Endothelial cell (in vitro differentiated cells): ENCODE data around the gene CDK6. TPM values are rescaled to one million over a fixed set of nuclear protein-coding genes. Genes with fewer than 3 reads are reported as not detected.

Source experiments
- DNase-seq: peaks from one replicate; pipeline ENCODE4 v3.0.0; 2021; ENCODE audit warnings: low spot score
- H3K27ac Mint-ChIP-seq: one replicate; pipeline ENCODE4 v1.8.0; 2021; ENCODE audit warnings: mixed read lengths, inconsistent platforms; ENCODE audit not compliant: unreplicated experiment
- H3K27me3 Mint-ChIP-seq: one replicate; pipeline ENCODE4 v1.8.0; 2021; ENCODE audit warnings: mild to moderate bottlenecking, moderate library complexity, mixed read lengths, inconsistent platforms; ENCODE audit not compliant: unreplicated experiment
- H3K36me3 Mint-ChIP-seq: one replicate; pipeline ENCODE4 v1.8.0; 2021; ENCODE audit warnings: mild to moderate bottlenecking, low read depth, mixed read lengths, inconsistent platforms; ENCODE audit not compliant: unreplicated experiment
- H3K4me1 Mint-ChIP-seq: one replicate; pipeline ENCODE4 v1.8.0; 2021; ENCODE audit warnings: mild to moderate bottlenecking, mixed read lengths, inconsistent platforms; ENCODE audit not compliant: unreplicated experiment
- H3K4me3 Mint-ChIP-seq: one replicate; pipeline ENCODE4 v1.8.0; 2021; ENCODE audit warnings: mild to moderate bottlenecking, mixed read lengths, inconsistent platforms; ENCODE audit not compliant: unreplicated experiment
- H3K9me3 Mint-ChIP-seq: one replicate; pipeline ENCODE4 v1.8.0; 2021; ENCODE audit warnings: mixed read lengths, inconsistent platforms; ENCODE audit not compliant: unreplicated experiment
- CTCF ChIP-seq: fragments of 200-600 bp; sonication (generic); IDR thresholded peaks from one replicate; pipeline ENCODE4 v1.5.0; 2021; ENCODE audit warnings: antibody characterized with exemption; ENCODE audit not compliant: unreplicated experiment
- total RNA-seq: library from RNA; stranded (reverse); fragmentation: NEBNext Ultra II Directional; extraction: Animal tissue kit (Norgen Biotek cat#: 25700); gene quantifications from one replicate; pipeline ENCODE4 v1.2.1, GENCODE V29; 2021; ENCODE audit not compliant: unreplicated experiment

The CDK6 gene
- total RNA-seq, 1 donor from 2014 or later, result 32.6 TPM

GRCh38 chr7:92848851-92849250, 12.5 kb upstream of the CDK6 start:
- no peak for TF ChIP-seq CTCF
- Mint-ChIP-seq H3K4me3 (no peak overlapping the region), H3K9me3 (no peaks in the 10 kb centered on the region), H3K27me3 (no peaks in the 10 kb centered on the region), H3K27ac (no peak overlapping the region), H3K4me1 (no peaks in the 10 kb centered on the region), H3K36me3 (no peaks in the 10 kb centered on the region)
- DNase-seq, result no peak

- no peak for TF ChIP-seq CTCF
- no peaks in the 10 kb centered on the region for H3K36me3 Mint-ChIP-seq
- H3K4me1 Mint-ChIP-seq, result no peaks in the 10 kb centered on the region
- H3K27me3 Mint-ChIP-seq, result no peaks in the 10 kb centered on the region
- no peak for DNase-seq
- H3K9me3 Mint-ChIP-seq, result no peaks in the 10 kb centered on the region
- no peak overlapping the region for H3K27ac Mint-ChIP-seq
- H3K4me3 Mint-ChIP-seq, result no peak overlapping the region
These were observed 12.1 kb upstream of the CDK6 start for GRCh38 chr7:92848441-92848840.

- no peaks in the 10 kb centered on the region for H3K4me1 Mint-ChIP-seq
- H3K27me3 Mint-ChIP-seq, result no peaks in the 10 kb centered on the region
- no peak overlapping the region for H3K4me3 Mint-ChIP-seq
- no peaks in the 10 kb centered on the region for H3K36me3 Mint-ChIP-seq
- H3K9me3 Mint-ChIP-seq, result no peaks in the 10 kb centered on the region
- TF ChIP-seq CTCF, result no peak
- no peak overlapping the region for H3K27ac Mint-ChIP-seq
- no peak for DNase-seq
These were observed 10.9 kb upstream of the CDK6 start for GRCh38 chr7:92847305-92847704.

GRCh38 chr7:92845736-92846135, 9.4 kb upstream of the CDK6 start:
- H3K27me3 Mint-ChIP-seq, result no peaks in the 10 kb centered on the region
- no peaks in the 10 kb centered on the region for H3K4me1 Mint-ChIP-seq
- H3K9me3 Mint-ChIP-seq, result no peaks in the 10 kb centered on the region
- DNase-seq, result no peak
- no peak overlapping the region for H3K27ac Mint-ChIP-seq
- no peaks in the 10 kb centered on the region for H3K36me3 Mint-ChIP-seq
- H3K4me3 Mint-ChIP-seq, result no peak overlapping the region
- TF ChIP-seq CTCF, result no peak

GRCh38 chr7:92843781-92844180, 7.4 kb upstream of the CDK6 start:
- H3K36me3 Mint-ChIP-seq, result no peaks in the 10 kb centered on the region
- H3K27me3 Mint-ChIP-seq, result no peaks in the 10 kb centered on the region
- no peak overlapping the region for H3K27ac Mint-ChIP-seq
- TF ChIP-seq CTCF, result no peak
- no peak for DNase-seq
- peaks cover under 1% of the 10 kb centered on the region for H3K4me1 Mint-ChIP-seq
- H3K9me3 Mint-ChIP-seq, result no peaks in the 10 kb centered on the region
- no peak overlapping the region for H3K4me3 Mint-ChIP-seq
